ENCODE data around the gene NFIB. TPM values are rescaled to one million over a fixed set of nuclear protein-coding genes. Genes with fewer than 3 reads are reported as not detected.

The NFIB gene
- total RNA-seq, 1 donor from 2014 or later, result 116 TPM

DNA sequence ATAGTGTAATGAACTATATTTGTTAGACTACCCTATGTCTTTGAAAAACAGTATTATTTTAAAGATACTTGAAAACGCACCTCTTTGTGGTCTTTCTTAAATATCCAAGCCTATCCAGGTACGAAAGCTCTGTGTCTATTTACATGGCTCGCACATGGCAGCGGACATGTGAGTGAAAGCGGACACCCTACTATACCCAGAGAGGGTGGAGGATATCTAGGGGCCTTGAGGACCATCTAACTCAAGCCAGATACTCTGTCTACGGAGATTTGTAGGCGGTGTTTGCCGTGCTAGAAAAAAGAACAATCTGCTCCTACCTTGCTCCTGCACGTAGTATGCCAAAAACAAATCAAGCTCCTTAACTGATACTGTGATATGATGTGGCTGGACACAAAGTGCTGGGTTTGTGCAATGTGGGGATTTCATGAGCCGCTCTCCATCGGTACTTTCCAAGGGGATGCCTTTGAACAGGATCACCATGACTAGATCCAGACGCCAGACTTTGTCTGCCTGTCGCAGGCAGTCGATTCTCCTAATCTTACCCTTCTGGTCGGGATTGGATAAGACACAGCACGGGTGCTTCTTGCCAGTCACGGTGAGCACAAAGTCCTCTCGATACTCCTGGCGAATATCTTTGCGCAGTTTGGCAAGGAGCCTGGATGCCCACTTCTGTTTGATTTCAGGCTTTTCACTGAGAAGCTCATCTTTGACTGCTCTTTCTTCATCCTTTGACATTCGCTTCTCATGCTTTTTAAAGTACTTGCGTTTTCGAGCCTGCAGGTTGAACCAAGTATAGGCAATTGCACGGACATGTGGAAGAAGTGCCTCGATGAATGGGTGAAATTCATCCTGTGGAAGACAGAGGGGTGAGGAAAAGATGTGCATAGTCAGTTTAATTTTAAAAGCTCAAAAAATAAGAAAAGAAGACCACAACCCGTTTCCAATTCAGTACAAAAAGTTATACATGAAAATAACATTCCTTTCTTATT, 7.0 kb downstream of the NFIB start:
- DNase-seq (ENCODE audit: low spot score), result peak; percentile 25

DNA sequence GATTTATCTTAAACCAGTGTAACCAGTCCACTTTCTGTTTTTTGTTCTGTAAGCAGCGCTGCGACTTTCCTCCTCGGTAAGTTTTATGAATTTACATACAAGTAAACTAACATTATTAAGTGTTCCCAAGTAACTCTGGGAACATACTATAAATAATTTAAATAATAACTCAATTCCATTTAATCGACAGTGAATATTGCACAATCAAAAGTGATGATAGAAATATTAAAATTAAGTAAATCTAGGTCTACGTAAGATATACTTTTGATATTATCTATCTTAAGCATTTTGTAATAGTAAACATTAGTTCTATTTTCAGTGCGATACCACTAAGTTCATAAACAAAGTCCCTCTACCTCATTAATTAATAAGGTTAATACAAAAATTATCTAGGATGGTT, 7.8 kb downstream of the NFIB start:
- no peak for DNase-seq (ENCODE audit: low spot score)

DNA sequence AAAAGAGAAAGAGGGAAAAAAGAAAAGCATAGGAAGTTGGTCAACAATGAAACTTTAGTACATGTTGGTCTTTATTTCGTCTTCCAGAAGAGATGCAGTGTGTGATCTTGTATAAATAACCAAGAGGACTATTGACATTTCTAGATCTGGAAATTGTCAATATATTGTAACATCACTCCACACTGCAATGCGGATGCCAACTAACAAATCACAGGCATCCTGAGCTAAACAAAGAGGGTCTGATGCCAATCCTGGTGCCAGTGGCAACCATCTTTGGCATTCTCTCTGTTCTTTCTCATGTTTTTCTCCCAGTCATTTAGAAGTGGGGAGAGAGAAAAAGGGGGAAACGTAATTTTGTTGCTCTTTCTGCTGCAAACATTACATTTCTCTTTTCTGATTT, 9.7 kb downstream of the NFIB start:
- no peak for DNase-seq (ENCODE audit: low spot score)

DNA sequence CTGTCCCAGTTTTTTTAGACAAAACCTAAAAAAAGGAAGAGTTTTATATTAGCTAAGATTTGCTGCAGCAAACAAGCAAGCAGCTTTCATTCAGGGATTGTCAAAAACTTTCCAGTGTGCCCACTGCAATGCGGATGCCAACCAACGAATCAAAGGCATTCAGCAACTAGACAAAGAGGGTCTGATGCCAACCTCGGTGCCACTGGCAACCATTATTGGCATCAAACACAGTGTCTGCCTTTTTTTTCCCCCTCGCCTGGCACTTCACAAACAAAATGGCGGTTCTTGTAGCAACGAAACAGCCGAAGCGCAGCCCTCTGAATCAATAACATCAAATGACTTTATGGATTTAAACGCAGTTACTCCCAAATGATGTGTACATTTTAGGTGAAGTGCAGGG, 10.4 kb downstream of the NFIB start:
- DNase-seq (ENCODE audit: low spot score), result no peak

DNA sequence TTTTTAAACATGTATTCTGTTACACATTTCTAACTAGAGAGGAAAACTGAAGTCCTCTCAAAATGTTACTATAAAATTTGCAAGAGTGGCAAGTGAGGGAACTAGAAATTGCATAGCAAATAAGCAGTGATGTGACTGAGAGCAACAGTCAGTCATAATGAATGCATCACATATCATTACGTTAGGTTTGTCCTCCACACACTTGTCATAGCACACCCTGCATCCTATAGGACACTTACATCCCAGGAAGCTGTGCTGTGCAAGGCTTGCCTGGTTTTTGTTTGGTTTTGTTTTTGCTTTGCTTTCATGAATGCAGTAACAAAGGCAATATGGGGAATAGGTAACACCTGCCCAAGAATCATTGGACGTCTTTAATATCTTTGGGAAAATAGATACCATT, 10.8 kb downstream of the NFIB start:
- no peak for DNase-seq (ENCODE audit: low spot score)

DNA sequence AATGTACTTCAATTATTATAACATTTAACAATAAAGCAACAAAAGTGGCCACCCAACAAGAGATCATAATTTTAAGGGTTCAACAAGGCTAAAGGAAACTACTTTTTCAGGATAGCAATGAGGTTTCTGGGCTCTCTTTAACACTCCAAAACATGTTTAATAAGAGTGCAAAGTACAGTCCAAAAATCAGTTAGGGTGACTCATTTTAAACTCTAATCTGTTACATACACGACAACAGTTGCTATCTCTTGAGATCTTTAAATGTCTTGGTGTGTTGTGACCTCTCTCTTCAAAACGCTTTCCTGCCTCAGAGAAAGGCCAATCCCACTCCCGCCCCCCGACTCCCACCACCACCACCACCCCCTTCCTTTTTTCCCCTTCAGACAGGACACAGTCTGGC, 11.5 kb downstream of the NFIB start:
- no peak for DNase-seq (ENCODE audit: low spot score)

DNA sequence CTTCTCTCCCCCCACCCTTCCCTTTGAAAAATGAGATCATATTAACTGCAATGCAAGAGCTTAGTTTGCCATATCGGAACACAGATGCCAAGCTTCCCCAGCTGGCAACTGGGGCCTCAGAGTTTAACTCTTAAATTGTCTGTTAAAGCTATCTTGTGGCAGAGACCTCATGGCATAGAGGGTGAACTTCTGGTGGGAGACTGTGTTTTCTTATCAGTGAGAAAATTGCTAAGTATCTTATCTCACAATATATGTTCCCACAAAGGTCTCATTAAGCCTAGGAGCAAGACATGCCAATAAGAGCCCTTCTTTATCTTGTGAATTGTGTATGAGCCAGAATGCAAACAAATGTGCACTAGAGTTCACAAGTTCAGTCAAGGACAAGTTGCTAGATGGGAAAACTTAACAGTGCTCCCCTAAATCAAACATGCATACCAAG, 12.3 kb downstream of the NFIB start:
- DNase-seq (ENCODE audit: low spot score), result no peak

DNA sequence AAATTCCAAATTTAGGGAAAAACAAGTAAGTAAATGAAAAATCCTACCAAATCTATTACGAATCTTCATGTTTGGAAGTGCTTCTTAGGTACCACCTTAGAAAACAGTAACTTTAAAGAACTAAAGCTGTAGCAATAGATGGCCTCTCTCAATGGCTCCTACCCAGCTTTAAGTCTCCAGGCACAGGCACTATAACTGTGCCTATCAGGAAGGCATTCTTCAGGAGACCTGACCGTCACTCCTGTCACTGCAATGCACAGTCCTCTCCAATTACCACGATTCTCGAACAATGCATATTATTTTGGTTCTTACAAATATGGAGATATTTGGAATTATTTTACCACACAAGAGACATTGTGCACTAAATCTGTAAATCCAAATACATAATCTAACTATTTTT, 12.9 kb downstream of the NFIB start:
- DNase-seq (ENCODE audit: low spot score), result no peak

DNA sequence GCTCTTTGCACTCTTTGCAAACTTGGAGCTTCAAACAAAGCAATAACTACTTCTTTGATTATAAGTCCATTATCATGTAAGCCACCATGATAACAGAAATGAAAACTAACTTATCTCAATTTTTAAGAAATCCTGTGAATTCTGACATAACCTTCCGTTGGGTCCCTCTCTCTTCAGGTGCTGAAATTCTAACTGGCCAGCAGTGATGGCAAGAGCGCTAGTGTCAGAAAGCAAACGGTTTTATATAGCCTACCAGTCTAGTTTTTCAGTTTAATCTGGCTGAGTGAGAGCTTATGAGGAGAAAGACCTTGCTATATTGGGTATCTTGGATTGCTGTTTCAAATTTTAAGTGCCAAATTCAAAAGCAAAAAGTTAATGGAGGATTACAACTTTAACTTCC, 13.4 kb downstream of the NFIB start:
- no peak for DNase-seq (ENCODE audit: low spot score)

DNA sequence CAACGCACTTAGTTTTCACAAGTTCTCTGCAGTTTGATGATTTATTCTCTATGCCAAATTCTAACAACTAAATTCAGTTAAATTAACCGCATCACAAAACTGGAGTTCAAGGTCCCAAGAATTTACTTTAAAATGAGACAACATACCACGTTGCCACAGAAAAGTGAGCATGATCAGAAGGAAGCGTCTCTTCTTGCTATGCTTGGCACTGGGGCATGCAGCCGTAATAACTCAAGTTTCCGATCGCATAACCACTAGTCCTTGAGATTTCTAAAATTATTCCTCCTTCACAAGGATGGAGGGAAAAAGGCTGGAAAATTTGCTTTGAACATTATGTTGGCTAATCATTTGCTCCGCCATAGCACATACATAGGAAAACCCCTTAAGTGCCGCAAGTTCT, 13.9 kb downstream of the NFIB start:
- no peak for DNase-seq (ENCODE audit: low spot score)

DNA sequence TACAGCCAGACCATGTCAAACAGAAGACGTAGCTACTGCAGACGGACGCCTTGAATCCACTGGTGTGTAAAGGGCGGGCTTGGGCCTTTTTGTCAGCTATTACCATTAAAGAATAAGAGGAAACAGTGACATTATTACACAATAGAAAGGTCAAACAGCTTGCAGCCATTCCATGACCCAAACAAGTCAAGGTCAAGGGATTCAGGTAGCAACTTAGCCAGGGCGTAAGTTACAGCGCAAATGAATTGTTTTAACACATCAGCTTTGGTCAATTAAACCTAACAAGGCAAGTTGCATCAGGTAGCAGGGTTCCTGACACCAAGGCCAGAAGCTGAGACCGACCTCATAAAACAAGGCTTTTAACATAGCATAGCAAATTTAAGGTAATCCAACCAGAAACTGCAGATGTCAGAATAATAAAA, 15.3 kb downstream of the NFIB start:
- DNase-seq (ENCODE audit: low spot score), result no peak

DNA sequence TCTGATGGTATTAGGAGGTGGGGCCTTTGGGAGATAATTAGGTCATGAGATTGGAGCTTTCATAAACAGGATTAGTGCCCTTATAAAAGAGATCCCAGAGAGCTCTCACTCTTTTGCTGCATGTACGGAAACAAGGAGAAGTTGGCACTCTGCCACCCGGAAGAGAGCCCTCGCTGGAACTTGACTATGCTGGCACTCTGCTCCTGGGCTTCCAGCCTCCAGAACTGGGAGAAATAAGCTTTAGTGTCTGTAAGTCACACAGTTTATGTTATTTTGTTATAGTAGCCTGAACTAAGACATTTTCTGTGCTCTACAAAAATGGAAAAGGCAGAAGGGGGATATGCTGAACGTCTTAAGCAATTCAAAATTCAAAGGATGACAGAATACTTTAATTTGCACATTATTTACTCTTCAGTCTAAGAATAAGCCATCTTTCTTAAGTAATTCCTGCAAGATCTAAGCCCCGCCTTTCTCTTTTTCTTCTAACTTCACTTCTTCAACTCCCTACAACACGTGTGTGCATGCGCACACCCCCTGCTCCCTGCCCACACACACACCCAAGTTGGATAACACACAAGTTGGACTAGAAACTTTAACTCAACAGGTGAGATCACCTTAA, 17.3 kb downstream of the NFIB start:
- peak; percentile 77 for DNase-seq (ENCODE audit: low spot score)

DNA sequence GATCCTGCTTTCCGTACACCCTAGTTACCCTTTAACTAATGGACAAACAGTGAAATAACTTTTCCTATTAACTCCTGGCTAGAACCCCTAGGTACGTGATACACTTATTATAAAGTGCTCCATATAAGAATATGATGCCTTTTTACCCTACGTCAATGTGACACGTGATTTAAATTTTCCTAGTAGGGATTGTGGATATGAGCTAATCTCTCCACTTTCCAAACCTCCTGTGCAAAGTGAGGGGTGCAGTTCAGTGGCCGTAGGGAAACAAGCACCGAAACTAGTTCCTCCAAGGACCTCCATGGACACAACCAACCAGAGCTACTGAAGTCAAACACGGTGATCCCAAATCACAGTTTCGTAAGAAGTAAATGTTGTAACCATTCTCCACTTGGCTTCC, 19.3 kb downstream of the NFIB start:
- DNase-seq (ENCODE audit: low spot score), result no peak

DNA sequence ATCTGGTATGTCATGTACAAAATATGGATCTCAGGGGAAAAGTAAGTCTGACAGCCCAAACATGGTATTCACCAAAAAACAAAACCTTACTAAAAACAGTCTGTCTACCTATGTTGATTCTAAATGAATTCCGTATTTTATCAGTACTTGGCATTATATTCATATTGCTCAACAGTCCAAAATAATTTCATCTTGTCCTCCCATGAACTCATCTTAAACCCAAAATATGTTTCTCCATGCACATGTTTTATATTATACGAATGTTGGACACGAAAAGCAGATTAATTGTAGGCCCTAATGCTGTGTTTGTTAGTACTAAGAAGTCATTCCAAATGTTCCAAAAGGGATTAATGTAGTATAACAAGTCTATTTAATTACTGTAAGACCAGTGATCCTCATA, 20.1 kb downstream of the NFIB start:
- DNase-seq (ENCODE audit: low spot score), result no peak

DNA sequence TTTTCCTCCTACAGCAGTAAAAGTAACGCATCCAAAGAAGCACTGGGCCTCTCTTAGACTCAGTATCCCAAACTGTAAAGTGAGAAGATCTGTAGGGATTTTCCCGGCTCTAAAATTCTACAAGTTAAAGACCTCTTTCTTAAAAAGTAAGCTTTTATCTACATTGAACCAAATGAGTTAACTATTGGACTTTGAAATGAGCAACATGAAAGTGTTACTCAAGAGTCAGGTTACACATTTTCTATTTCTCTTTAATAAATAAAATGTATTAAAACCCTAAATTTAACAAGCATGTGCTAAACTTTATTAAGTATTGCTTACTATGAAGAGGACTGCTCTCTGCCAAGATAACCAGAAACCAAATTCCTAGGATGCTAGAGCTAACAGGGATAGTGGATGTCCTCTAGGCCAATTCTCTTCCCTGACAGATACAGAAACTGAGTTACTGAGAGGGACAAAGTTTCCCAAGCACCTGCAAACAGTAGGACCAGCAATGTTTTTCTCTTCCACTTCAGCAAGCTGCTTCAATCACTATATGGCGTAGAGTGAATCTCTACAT, 21.7 kb downstream of the NFIB start:
- no peak for DNase-seq (ENCODE audit: low spot score)

DNA sequence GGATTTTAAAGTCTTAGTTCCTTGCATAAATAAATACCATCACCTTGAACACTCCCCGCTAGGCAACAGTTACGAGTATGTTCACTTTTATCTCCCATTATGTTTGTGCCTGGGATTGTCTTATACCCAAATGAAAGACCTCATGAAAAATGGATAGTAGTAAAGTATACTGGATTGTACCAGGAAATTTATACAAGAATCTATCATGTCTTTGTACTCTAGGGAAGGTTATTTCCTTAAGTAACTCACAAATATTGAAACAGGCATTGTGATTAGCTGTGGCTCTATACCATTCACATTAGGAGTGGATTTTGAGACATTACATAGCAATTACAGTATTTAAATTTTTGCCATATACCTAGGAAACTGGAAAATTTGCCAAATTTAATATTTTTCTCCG, 24.0 kb downstream of the NFIB start:
- DNase-seq (ENCODE audit: low spot score), result no peak

DNA sequence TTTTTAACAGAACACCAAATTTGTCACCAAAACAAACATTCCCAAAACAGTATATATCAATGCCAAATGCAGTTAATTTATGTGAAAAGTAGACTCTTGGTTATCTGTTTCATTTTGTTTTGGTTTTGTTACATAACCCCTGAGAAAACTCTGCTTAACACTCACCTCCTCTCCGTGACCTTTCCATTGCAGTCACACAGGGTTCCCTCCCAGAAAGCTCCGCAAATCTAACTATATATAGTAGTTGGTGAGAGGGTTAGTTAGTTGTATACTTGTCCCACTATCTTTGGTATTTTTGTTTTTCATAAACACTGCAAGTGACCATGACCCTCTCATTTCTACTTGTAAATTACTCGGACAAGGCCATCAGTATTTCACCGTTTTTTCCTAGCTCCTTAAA, 25.5 kb downstream of the NFIB start:
- DNase-seq (ENCODE audit: low spot score), result no peak

DNA sequence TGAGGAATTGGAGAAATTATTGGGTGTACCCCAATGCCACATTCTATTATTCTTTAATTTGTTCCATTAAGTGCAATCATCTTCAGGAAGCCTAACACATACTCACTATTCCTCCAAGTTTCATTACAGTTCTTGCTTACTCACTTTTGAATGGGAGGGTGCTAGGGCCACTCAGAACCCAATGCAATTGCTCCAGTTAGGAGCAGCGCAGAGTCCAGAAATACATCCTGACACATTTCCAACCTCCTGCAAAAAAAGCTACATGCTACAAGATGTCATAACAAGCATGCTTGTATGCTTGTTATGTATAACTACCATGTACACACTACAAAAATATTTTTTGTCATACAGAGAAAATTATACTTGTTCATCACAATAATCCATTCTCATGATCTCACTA, 27.8 kb downstream of the NFIB start:
- DNase-seq (ENCODE audit: low spot score), result no peak

DNA sequence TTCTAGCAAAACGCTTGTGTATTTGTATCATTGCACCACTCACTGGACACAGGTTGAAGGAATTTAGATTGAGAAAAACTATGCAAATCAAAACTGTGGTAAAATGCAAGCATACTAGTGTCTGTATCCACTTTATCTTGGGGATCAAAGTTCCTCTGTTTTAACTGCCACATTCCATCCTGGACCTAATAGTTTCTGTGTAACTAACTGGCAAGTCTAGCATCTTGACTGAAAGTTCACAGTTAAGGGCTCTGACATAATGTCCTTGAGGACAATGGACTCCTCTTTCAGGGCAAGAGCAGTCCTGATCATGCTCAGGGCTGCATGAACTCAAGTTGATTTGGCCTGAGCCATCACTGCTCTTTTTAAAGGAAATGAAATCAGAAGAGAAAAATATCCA, 30.7 kb downstream of the NFIB start:
- no peak for DNase-seq (ENCODE audit: low spot score)

DNA sequence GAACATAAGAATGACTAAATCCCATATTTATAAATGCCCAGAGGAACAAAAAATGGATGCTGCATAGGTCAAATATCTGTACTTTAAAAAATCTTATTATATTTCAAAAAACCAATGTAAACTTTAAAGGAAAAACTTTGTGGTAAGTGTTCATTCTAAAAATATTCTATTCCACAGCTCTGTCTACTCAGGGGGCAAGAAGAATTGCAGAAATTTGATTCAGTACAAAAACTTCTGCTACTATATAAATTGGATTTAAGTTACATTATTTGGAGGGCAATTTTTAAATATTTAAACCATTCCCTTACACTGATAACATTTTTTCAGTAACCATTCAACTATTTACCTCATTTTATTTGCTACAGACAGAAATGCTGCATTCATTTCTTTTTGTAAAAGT, 32.1 kb downstream of the NFIB start:
- DNase-seq (ENCODE audit: low spot score), result no peak

DNA sequence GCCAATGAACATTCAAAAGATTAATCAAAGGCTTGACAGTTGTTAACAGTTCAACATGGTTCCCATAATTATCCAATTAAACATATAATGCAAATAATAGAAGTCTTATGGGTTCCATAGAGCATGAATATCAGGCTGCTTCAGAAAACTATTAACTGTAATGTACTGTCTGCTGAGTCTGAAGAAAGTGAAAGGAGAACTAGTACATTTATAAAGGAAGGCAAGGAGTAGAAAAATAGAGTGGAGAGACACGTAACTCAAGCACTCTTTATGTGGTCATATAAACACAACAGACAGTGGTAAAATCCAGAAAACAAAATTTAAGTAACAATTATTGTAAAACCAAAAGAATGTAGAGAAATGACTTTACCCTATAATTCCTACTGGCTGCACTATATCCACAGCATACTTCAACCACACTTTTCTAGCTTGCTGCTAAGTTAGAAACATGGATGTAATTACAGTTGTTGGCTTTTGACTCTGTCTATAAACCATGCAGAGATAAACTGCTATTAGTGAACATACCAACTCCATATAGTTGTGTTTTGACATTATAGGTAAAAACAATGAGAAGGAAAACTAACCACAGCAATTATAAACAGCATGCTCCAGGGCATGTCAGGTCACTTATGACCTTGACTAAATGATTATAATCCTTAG, 32.7 kb downstream of the NFIB start:
- DNase-seq (ENCODE audit: low spot score), result no peak

DNA sequence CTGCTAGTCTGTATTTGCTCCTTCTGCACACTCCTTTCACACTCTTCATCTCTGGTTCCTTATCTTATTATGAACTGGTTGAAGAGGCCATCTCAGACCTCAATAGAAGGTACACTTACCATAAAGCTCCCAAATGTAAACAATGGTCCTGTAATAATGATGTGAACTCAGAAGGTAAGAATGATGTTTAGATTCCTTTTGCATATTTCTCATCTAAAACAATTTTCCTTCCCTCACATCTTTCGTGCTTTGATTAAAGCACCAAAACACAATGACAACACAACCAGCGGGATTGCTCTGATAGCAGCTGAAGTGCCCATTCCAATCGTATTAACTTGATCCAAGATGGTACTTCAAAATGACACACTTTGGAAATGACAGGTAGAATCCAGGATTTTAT, 34.3 kb downstream of the NFIB start:
- DNase-seq (ENCODE audit: low spot score), result no peak
